Gastrocnemius medialis (tissue), 4 donors: Measurements from ENCODE around the gene EGFR. TPM values are rescaled to one million over a fixed set of nuclear protein-coding genes. Genes with fewer than 3 reads are reported as not detected.

Experiments
- ATAC-seq, 2 donors: fragments of 150-250 bp; one replicate each; pipeline ENCODE4 v1.9.1; 2016
- DNase-seq, 2 donors: peaks; one replicate each; pipeline ENCODE4 v3.0.0-alpha.2; 2019
- H3K27ac ChIP-seq, 4 donors: fragments of 200-600 bp; sonication (generic); 1 replicate in 1 of 4; 2 replicates in 3 of 4; pipeline ENCODE4 v1.5.1; 2016 to 2018; ENCODE audit warnings: mild to moderate bottlenecking in 2 of 4, moderate library complexity in 1 of 4
- H3K27me3 ChIP-seq, 3 donors: fragments of 200-600 bp; sonication (generic) in 2 of 3; 1 replicate in 1 of 3; 2 replicates in 2 of 3; pipeline versions ENCODE4 v1.5.1 to v1.6.0; 2016 to 2019; ENCODE audit warnings: mild to moderate bottlenecking in 1 of 3, moderate library complexity in 1 of 3
- H3K36me3 ChIP-seq, 2 donors: fragments of 200-600 bp; sonication (generic) in 1 of 2; one replicate each; pipeline ENCODE4 v1.5.1; 2017 to 2018
- H3K4me1 ChIP-seq, 2 donors: fragments of 200-600 bp; sonication (generic) in 1 of 2; one replicate each; pipeline ENCODE4 v1.5.1; 2016 to 2017; ENCODE audit warnings: mild to moderate bottlenecking in 2 of 2
- H3K4me3 ChIP-seq, 4 donors: fragments of 200-600 bp; sonication (generic) in 3 of 4; 1 replicate in 1 of 4; 2 replicates in 3 of 4; pipeline ENCODE4 v1.5.1; 2016 to 2019; ENCODE audit warnings: mild to moderate bottlenecking in 2 of 4
- H3K9me3 ChIP-seq, 3 donors: fragments of 200-600 bp; sonication (generic) in 2 of 3; 1 replicate in 1 of 3; 2 replicates in 2 of 3; pipeline ENCODE4 v1.5.1; 2016 to 2019
- CTCF ChIP-seq, 5 experiments: fragments of 450-650 bp in 3 of 5; fragments of 200-600 bp in 2 of 5; sonication (generic) in 2 of 5; IDR thresholded peaks in 4 of 5; conservative IDR thresholded peaks in 1 of 5; 1 replicate in 4 of 5; 2 replicates in 1 of 5; pipeline ENCODE4 v1.5.1; 2016 to 2019; ENCODE audit warnings: antibody characterized with exemption in 5 of 5, mild to moderate bottlenecking in 3 of 5, moderate library complexity in 3 of 5
- POLR2A ChIP-seq, 2 donors: fragments of 450-650 bp; IDR thresholded peaks; one replicate each; pipeline ENCODE4 v1.6.1; 2017; ENCODE audit warnings: antibody characterized with exemption in 2 of 2, mild to moderate bottlenecking in 2 of 2, moderate library complexity in 2 of 2
- in situ Hi-C, 4 donors: fragments of 200-750 bp; cut with MboI; loops; one replicate each; pipeline versions ENCODE4 v1.15.0 to v1.8.0; 2017; ENCODE audit warnings: low sequenced_read_pairs in 4 of 4
- intact Hi-C: fragments of 100-400 bp; cut with DNase I; formaldehyde crosslinking; loops from one replicate; pipeline ENCODE4 v1.15.1; 2023; ENCODE audit warnings: low total_unique reads
- total RNA-seq, 4 donors: library from RNA; depleted of rRNA; stranded (reverse); fragments of >200 nt; gene quantifications; one replicate each; pipeline versions ENCODE4 v1.1.0 to v1.2.3, GENCODE V29; 2016

EGFR gene
- total RNA-seq, 4 donors from 2014 or later: 28.0 to 34.8 (median 29.4) TPM

- H3K27me3 ChIP-seq: no peaks in the 10 kb centered on the region
- peaks cover 3 to 28% of the 10 kb centered on the region in 2 donors for H3K36me3 ChIP-seq
- H3K4me1 ChIP-seq: peaks cover 9 to 16% of the 10 kb centered on the region in 2 donors
- in situ Hi-C loops (no loop called here), intact Hi-C loops (no loop called here)
- TF ChIP-seq POLR2A (IDR thresholded peaks at IDR 0.05): no peak
- no peak for TF ChIP-seq CTCF (IDR thresholded peaks at IDR 0.05 in 4 of 5, conservative IDR thresholded peaks at IDR 0.05 in 1 of 5)
- H3K4me3 ChIP-seq: no peak overlapping the region
- DNase-seq (no peak), ATAC-seq (no peak)
- no peaks in the 10 kb centered on the region for H3K9me3 ChIP-seq
- H3K27ac ChIP-seq: peak overlapping the region in 1 of 4 donors; percentile 8
Observed at GRCh38 chr7:55155351-55156117, 136.7 kb downstream of the EGFR start.

GRCh38 chr7:55156919-55157763, 138.3 kb downstream of the EGFR start:
- ATAC-seq (no peak), DNase-seq (no peak)
- TF ChIP-seq CTCF (IDR thresholded peaks at IDR 0.05 in 4 of 5, conservative IDR thresholded peaks at IDR 0.05 in 1 of 5): no peak
- no peak for TF ChIP-seq POLR2A (IDR thresholded peaks at IDR 0.05)
- peak overlapping the region in 3 of 4 donors; percentile 12 to 37 (median 31) for H3K27ac ChIP-seq
- no peaks in the 10 kb centered on the region for H3K9me3 ChIP-seq
- in situ Hi-C loops (no loop called here), intact Hi-C loops (no loop called here)
- H3K4me1 ChIP-seq: peaks cover 0 to 6% of the 10 kb centered on the region in 2 donors
- H3K36me3 ChIP-seq: peaks cover 3 to 34% of the 10 kb centered on the region in 2 donors
- no peaks in the 10 kb centered on the region for H3K27me3 ChIP-seq
- H3K4me3 ChIP-seq: no peak overlapping the region

- no peak for ATAC-seq
- peak overlapping the region in 2 of 4 donors; percentile 31 to 37 for H3K27ac ChIP-seq
- no peaks in the 10 kb centered on the region for H3K9me3 ChIP-seq
- TF ChIP-seq POLR2A (IDR thresholded peaks at IDR 0.05) (no peak), CTCF (IDR thresholded peaks at IDR 0.05 in 4 of 5, conservative IDR thresholded peaks at IDR 0.05 in 1 of 5) (no peak)
- intact Hi-C loops (no loop called here), in situ Hi-C loops (no loop called here)
- no peak for DNase-seq
- H3K36me3 ChIP-seq: peaks cover 3 to 34% of the 10 kb centered on the region in 2 donors
- H3K4me1 ChIP-seq: peaks cover 0 to 6% of the 10 kb centered on the region in 2 donors
- no peak overlapping the region for H3K4me3 ChIP-seq
- no peaks in the 10 kb centered on the region for H3K27me3 ChIP-seq
Observed at GRCh38 chr7:55157764-55158105, 138.9 kb downstream of the EGFR start.

GRCh38 chr7:55158541-55159382, 139.9 kb downstream of the EGFR start:
- TF ChIP-seq CTCF (IDR thresholded peaks at IDR 0.05 in 4 of 5, conservative IDR thresholded peaks at IDR 0.05 in 1 of 5) (no peak), POLR2A (IDR thresholded peaks at IDR 0.05) (no peak)
- intact Hi-C loops: no loop called here
- DNase-seq: no peak
- Histone ChIP-seq H3K9me3 (no peaks in the 10 kb centered on the region), H3K36me3 (peaks cover 3 to 34% of the 10 kb centered on the region in 2 donors), H3K4me3 (no peak overlapping the region), H3K4me1 (peaks cover 0 to 6% of the 10 kb centered on the region in 2 donors), H3K27me3 (no peaks in the 10 kb centered on the region), H3K27ac (no peak overlapping the region)
- ATAC-seq: no peak
- in situ Hi-C loops: no loop called here
